GM12878 (cell line): ENCODE measurements around the gene DNAJB2.

Experiments
- POLR2A ChIP-seq: IDR thresholded peaks from 2 replicates; pipeline ENCODE4 v1.6.1; 2011; ENCODE audit warnings: low read depth, mild to moderate bottlenecking, low read length
- TF ChIP-seq, protein P1 (sequence below), 3 experiments: IDR thresholded peaks in 2 of 3; conservative IDR thresholded peaks in 1 of 3; 2 replicates each; pipeline ENCODE4 v1.5.1; 2011; ENCODE audit warnings: low read depth in 3 of 3, low read length in 3 of 3, mild to moderate bottlenecking in 3 of 3, control low read depth in 2 of 3, moderate library complexity in 2 of 3, inconsistent platforms in 1 of 3, mixed read lengths in 1 of 3; ENCODE audit not compliant: control insufficient read depth in 2 of 3, insufficient read depth in 1 of 3; ENCODE audit errors: extremely low read depth in 1 of 3

GRCh38 chr2:219277703-219278654, 1.2 kb upstream of the DNAJB2 start:
- TF ChIP-seq POLR2A, result peak; percentile 44; the same call in 1 of the 2 replicates
- TF ChIP-seq, protein P1, sequence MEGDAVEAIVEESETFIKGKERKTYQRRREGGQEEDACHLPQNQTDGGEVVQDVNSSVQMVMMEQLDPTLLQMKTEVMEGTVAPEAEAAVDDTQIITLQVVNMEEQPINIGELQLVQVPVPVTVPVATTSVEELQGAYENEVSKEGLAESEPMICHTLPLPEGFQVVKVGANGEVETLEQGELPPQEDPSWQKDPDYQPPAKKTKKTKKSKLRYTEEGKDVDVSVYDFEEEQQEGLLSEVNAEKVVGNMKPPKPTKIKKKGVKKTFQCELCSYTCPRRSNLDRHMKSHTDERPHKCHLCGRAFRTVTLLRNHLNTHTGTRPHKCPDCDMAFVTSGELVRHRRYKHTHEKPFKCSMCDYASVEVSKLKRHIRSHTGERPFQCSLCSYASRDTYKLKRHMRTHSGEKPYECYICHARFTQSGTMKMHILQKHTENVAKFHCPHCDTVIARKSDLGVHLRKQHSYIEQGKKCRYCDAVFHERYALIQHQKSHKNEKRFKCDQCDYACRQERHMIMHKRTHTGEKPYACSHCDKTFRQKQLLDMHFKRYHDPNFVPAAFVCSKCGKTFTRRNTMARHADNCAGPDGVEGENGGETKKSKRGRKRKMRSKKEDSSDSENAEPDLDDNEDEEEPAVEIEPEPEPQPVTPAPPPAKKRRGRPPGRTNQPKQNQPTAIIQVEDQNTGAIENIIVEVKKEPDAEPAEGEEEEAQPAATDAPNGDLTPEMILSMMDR (IDR thresholded peaks at IDR 0.05 in 2 of 3, conservative IDR thresholded peaks at IDR 0.05 in 1 of 3; ENCODE audit: control insufficient read depth in 2 of 3, extremely low read depth in 1 of 3, insufficient read depth in 1 of 3, low read depth in 3 of 3, low read length in 3 of 3), result peak; percentile 95 to 99 (median 98)
